RCC 7860 (cell line): ENCODE results near the gene ASB3.
"Not testable (repeated sequence)": the region's sequence is repeated elsewhere in the genome, so short reads cannot be mapped to it uniquely, and the experiment has no call there.

Experiments
- DNase-seq: peaks from one replicate; pipeline ENCODE4 v3.0.0-alpha.2; 2015; ENCODE audit warnings: low spot score
- FAIRE-seq: peaks from 2 replicates; lab custom pipeline; 2012; peaks lifted over from hg19 to GRCh38; lab: Jason Lieb, UNC

ASB3 gene

DNA sequence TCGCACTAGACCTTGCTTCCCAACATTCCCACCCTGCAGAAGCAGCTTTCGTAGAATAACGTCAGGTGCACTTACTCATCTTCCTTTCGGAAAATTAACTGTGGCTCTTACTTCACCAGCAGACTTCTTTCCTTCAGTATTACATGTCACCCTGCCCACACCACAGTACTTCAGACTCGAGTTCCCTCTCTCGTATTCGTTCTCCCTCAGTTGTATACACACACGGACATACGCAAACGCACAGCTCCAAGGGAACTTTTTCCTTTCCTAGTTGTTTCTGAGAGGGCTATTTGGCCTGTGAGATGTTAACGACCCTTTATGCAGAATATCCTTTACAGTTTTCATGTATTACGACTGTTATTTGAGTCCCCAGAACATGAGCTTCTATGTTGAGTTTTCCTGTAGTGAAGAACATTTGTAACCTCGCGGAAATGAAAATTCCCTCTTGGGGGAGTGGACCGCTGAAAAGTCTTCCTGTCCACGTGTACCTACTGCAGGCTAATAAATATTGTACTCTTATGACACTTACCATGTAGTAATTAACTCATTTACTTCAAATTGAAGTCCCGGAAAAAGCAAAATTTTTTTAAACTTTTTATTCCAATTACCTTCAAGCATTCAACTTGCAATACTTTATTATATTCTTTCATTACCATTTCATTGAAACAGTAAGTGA lies 999 bp upstream of the ASB3 start:
- DNase-seq (peak; percentile 15), FAIRE-seq (no peak)

DNA sequence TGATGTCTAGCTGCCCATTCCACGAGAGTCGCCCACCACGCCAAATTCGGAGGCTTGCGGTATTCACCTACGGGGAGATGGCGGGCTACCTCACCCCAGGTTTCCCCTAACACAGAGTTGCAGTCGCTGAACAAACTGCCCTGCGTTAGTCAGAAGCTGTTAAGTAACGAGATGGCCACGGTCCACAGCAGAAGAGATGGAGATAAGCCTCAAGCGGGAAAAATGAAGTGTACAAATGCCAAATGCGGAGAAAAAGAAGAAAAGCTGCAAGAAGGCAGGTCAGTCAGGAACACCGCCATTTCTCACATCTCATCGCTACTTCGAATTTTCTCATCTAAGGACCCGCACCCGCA lies 425 bp downstream of the ASB3 start:
- peak; percentile 22 for DNase-seq
- no peak for FAIRE-seq

DNA sequence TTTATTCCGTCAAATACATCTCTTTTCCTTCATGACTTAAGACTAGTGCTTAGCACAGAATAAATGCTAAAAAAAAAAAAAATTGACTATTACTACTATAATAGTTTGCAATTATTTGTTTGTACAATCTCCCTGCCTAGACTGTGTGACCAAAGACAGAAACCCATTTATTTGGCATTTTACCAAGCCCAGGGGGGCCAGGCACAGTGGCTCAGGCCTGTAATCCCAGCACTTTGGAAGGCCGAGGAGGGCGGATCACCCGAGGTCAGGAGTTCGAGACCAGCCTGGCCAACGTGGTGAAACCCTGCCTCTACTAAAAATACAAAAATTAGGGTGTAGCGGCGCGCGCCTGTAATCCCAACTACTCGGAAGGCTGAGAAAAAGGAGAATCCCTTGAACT lies 1.4 kb downstream of the ASB3 start:
- FAIRE-seq (no peak), DNase-seq (no peak)

DNA sequence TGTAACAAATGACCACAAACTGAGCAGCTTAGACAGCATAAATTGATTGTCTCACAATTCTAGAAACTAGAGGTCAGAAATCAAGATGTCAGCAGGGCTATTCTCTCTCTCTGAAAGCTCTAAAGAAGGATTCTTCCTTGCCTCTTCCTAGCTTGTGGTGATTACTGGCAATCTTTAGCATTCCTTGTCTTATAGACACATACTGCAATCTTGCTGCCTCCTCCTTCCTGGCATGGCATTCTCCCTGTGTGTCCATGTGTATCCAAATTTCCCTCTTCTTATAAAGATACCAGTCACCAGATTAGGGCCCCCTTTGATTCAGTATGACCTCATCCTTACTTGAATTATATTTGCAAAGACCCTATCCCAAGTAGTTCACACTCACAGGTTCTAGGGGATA lies 2.3 kb downstream of the ASB3 start:
- DNase-seq (peak; percentile 42), FAIRE-seq (no peak)

DNA sequence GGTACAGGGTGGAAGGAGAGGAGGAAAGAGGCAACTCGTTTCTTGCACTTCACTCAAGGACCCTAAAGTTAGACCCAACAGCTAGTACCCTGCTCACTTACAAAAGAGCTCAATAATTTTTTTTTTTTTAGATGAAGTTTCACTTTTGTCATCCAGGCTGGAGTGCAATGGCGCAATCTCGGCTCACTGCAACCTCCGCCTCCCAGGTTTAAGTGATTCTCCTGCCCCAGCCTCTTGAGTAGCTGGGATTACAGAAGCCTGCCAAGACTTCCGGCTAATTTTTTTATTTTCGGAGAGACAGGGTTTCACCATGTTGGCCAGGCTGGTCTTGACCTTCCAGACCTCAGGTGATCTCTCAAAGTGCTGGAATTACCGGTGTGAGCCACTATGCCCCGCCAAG lies 4.1 kb downstream of the ASB3 start:
- no peak for FAIRE-seq
- DNase-seq, result no peak

DNA sequence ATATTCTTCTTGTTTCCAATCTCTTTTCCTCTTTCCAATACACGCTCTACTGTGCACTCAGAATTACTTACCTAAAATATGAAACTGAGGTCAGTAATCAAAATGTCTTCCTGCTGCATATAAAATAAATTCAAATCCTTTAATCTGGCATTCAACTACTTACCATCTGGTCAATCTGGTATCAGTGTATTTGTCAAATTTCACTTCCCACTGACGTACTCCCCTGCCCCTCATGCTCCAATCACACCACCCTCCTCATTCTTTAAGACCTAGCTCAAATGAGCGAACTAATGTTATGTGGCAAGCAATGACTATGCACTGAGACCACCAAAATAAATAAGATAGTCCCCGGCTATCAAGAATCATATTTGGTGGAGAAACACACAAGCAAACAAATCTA lies 6.7 kb downstream of the ASB3 start:
- no peak for FAIRE-seq
- no peak for DNase-seq

DNA sequence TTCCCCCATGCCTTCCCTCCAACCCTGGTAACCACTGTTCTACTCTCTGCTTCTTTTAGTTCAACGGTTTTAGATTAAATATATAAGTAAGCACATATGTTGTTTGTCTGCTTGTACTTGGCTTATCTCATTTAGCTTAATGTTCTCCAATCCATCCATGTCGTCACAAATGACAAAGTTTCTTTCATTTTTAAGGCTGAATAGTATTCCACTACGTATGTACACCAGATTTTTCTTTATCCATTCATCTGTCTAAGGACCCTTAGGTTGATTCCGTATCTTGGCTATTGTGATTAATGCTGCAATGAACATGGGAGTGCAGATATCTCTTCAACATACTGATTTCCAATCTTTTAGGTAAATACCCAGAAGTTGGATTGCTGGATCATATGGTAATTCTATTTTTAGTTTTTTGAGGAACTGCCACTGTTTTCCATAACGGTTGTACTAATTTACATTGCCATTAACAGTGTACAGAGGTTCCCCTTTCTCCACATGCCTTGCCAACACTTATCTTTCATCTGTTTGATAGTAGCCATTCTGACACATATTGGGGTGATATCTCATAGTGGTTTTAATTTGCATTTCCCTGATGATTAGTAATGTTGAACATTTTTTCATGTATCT lies 8.1 kb downstream of the ASB3 start:
- FAIRE-seq (no peak), DNase-seq (no peak)

DNA sequence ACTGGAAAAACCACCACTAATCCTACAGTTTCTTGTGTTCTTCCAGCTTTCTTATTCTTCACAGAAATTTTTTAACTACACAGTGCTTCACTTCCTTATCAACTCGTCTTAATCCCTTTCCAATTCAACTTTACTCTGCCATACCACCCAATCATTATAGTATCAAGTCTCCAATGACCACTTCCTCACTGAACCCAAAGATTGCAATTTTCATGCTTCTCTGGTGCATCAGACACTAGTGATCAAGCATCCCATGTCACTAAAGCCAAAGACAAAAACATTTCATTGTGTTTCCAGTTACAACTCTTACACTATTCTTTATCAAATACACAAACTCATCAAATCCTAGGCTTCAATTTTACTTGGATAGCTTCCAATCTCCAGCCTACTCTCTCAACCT lies 9.6 kb downstream of the ASB3 start:
- no peak for FAIRE-seq
- DNase-seq, result no peak

DNA sequence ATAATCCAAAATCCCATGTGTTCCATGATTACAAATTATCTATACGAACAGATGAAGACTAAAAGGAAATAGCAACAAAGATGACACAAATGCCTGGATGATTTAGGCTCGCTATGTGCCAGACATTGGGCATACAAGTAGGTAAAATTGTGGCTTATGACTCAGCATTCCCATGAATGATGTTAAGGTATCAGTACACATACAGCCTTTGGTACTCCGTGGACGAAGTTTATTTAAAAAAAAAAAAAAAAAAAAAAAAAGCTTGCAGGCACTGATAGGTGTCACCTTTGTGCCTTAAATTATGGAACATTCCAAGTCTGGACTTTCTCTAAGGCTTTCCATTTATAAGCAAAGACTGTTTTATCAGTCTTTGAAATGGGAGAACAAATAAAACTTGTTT lies 16.5 kb downstream of the ASB3 start:
- DNase-seq (peak; percentile 48), FAIRE-seq (peak; percentile 81)

DNA sequence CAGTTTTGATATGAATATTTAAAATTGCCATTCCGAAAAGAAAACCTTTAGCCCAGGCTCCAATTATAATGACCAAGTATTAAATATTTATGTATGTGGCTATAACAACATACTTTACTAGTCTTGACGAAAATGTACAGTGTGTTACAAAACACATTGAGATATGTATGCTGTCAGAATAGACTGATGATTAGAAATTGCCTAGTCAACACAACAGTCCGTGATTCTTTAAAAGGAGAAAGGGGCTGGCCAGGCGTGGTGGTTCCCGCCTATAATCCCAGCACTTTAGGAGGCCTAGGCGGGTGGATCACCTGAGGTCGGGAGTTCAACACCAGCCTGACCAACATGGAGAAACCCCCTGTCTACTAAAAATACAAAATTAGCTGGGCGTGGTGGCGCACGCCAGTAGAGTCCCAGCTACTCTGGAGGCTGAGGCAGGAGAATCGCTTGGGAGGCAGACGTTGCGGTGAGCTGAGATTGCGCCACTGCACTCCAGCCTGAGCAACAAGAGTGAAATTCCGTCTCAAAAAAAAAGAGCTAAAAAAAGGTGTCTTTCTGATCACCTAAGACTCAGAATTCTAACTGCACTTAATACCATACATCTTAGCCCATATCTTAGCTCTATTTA lies 17.3 kb downstream of the ASB3 start:
- no peak for FAIRE-seq
- DNase-seq, result no peak

DNA sequence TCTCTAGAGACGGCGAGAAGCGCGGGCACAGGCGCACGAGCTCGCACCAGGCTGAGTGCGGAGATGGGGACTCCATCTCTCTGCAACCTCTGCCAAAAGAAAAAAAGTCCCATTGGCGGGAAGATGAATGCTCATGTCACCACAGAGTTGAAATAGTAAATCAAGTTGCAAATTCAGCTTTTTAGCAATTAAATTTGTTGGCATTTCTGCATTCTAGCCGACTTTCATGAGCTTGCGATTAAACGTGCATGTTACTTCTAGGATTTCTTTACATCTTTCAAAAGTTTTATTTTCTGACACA lies 18.6 kb downstream of the ASB3 start:
- DNase-seq (no peak), FAIRE-seq (no peak)

DNA sequence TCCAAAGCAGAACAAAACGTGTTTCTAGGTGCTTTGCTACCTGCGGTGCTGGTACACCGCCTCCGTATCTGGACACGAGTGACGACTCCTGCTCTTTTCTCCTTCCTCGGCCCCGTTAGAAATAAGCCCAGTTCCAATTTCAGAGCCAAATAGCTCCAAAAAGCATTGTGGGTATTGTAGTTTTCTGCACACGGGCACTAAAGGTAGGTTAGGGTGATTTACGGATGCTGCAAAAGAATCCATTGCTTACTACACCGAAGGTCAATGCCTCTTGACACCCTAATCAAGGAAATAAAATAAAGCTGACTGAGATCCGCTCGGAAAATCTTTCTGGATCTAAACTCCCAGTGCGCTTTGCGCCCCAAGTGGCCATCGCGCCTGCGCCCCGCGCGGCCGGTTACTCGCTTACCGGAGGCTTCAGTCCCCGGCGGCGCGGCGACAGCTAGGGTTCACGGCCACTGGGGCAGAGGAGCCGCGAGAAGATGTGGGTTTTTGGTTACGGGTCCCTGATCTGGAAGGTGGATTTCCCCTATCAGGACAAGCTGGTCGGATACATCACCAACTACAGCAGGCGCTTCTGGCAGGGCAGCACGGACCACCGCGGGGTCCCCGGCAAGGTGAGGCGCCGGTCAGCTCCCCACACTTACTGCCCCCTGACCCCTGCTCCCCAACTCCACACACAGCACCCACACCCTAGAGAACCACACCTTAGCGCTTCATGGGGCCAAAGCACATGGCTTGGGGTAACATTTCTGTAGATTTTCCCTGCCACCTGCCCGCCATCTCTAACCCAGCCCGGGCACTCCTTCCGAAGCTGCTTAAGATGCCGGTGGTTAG lies 19.1 kb downstream of the ASB3 start, which contains the start of gene CHAC2:
TSS of gene CHAC2 (plus strand) at position 400 of the 837 bp plus-strand sequence. CDS start at position 483, 83 bp downstream.
- DNase-seq (peak; percentile 75), FAIRE-seq (peak; percentile 15)

DNA sequence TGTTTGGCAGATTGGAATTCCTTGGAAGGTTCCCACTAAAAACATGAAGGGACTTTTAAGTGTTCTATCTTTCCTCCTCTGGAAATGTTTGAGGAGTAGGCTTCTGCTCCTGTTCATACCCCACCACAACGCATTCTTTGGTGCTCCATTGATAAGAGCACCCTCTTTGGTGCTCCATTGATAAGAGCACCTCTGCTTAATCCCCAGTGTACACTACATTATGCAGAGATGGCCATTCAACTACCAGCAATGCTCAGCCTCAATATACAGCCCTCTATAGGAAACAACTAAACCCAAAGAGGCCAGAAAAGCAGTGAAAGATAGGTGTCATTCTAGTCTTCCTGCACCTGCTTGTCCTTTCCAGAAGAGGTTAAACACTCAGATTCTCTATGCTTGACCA lies 21.0 kb downstream of the ASB3 start:
- DNase-seq (no peak), FAIRE-seq (no peak)

DNA sequence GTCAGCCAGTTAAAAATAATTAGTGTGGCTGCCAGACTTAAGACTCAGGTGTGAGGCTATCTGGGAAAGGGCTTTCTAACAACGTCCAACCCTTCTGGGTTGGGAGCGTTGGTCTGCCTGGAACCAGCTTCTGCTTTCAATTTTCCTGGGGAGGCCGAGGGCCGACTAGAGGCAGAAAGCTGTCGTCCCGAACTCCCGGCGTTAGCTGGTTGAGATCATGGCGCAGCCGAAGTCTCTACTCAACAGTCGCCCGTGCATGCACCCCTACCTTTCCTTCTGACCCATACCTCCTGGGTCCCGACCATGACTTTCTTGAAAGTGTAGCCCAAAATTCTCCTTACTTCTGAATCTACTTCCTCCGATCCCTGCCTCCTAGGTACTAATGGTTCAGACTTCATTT lies 29.5 kb downstream of the ASB3 start:
- not testable (repeated sequence) for FAIRE-seq, DNase-seq

DNA sequence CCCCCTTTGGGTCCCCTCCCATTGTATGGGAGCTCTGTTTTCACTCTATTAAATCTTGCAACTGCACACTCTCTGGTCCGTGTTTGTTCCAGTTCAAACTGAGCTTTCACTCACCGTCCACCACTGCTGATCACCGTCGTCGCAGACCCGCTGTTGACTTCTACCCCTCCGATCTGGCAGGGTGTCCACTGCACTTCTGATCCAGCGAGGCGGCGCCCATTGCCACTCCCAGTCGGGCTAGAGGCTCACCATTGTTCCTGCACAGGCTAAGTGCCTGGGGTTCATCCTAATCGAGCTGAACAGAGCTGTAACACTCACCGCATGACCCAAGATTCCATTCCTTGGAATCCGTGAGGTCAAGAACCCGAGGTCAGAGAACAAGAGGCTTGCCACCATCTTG lies 30.1 kb downstream of the ASB3 start:
- FAIRE-seq (no peak), DNase-seq (no peak)

DNA sequence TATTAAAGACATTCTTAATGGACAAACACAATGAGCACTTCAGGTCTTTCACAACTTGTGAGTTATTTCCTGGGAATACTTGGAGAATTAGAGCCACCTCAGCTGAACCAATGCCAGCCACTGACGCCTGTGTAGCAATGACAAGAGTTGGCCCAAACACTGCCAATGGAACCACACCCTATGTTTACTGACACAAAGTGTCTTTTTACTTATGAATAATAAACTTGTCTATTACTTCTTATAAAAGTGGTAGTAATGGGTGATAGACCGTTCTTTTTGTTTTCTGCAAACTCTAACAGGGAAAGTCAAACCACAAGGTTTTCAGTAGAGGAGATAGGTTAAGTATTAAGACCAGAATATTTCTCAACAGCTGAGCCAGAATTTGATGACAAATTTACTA lies 31.6 kb downstream of the ASB3 start:
- FAIRE-seq, result no peak

DNA sequence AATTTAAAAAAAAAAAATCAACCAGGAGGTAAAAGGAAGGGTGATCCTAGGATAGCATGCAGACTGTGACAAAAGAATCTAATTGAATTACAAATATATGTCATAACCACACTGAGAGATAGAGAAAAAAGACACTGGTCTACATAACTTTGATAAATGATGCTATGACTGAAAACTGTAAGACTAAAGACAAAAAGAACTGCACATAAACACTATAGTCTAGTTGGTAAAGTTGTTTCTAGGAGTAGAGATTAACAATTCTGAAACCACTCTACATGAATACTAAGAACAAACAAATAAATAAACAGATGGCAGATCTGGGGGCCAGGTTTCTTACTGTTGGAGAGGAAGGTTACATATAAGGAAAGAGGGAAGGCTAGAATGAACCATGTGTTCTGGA lies 33.7 kb downstream of the ASB3 start:
- no peak for FAIRE-seq

More for the DNA sequence above, 31.6 kb downstream of the ASB3 start:
- DNase-seq, result no peak

DNA sequence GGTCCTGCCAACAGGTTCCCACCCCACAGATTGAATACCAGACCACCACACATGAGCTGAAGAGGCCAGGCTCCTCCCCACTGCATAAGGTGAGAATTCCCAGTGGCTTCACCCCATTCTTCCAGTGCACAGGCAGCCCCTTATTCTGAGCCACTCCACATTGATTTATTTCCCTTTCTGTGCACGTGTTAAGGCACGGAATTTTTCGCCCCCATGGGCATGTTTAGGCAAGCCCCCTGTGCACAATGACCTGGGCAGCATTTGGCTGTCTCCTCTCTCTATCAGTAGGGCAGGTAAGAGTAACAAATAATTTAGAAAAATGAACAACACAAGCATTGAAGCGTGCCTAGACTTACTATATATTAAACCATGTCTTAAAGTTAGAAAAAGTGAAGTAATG lies 34.4 kb downstream of the ASB3 start:
- FAIRE-seq, result no peak
- no peak for DNase-seq

More for the DNA sequence above, 33.7 kb downstream of the ASB3 start:
- no peak for DNase-seq

DNA sequence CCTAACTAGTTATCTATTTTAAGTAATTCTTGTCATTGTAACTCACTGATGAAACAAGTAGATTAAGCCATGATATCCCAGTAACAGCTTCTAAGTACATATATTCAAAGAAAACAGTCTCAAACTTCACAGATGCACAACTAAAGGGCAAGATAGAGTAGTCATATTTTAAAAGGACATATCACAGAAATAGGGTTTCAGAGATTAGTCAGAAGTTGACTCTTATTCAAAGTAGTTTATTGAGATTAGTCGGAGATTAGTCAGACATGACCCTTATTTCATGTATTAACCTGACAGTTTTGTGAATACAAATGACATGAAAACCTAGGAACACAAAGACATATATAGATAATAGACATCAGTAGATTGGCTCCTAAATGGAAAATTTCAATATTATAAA lies 35.0 kb downstream of the ASB3 start:
- FAIRE-seq (peak; percentile 46), DNase-seq (peak; percentile 28)

DNA sequence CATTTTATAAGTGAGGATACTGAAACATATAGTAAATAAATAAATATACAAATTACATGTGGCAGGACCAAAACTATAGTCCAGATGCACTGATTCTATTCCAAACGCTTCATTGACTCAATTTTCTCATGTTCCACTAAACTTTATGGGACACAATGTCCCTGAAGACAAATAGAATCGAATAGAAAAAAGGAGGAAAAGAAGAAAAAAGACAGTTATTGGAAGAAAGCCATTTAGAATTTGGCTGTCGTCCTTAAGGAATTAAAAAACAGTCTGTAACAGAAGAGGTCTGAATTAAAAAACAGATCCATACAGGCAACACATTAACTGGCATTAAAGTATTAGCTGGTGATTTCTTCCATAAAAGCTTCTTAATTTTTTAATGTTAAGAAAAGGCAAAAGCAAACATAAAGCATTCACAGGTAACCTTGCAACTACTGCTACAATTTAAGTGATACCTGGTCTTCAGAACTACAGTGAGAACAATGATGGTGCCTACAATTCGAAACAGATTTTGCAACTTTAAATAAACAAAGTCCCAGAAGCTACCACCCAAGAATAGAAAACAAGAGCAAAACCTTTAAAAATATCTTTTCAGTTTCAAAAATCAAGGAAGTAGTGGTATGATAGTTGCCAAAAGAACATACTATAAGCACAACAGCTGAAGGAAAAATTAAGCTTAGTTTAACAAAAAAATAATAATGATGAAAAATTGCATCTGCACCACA lies 36.5 kb downstream of the ASB3 start:
- DNase-seq (no peak), FAIRE-seq (no peak)
